DMS53 treated with DMSO at 0.1 percent for 48 hours (cell line): ENCODE measurements around the gene AP1S3.

Source experiments
- DNase-seq: peaks from one replicate; lab custom pipeline; 2025; ENCODE audit not compliant: unreplicated experiment; lab: John Stamatoyannopoulos, UW

The AP1S3 gene

GRCh38 chr2:223725494-223725893 is 111.9 kb downstream of the AP1S3 start:
- peak; percentile 89 for DNase-seq

- peak; percentile 22 for DNase-seq
These were observed 112.5 kb downstream of the AP1S3 start for GRCh38 chr2:223724861-223725260.

GRCh38 chr2:223723954-223724411 is 113.4 kb downstream of the AP1S3 start:
- peak; percentile 64 for DNase-seq

- no peak for DNase-seq
These were observed 115.2 kb downstream of the AP1S3 start for GRCh38 chr2:223722226-223722625.

- no peak for DNase-seq
These were observed 115.6 kb downstream of the AP1S3 start for GRCh38 chr2:223721746-223722145.

GRCh38 chr2:223720367-223720766 is 117.0 kb downstream of the AP1S3 start:
- no peak for DNase-seq

GRCh38 chr2:223712642-223713041 is 124.7 kb downstream of the AP1S3 start:
- no peak for DNase-seq

GRCh38 chr2:223711596-223712326 is 125.6 kb downstream of the AP1S3 start:
- DNase-seq = no peak
